Vagina (tissue), 2 donors: ENCODE measurements around the gene BRIP1.

Experiments
- POLR2A ChIP-seq, 2 donors: fragments of 450-650 bp; IDR thresholded peaks; one replicate each; pipeline ENCODE4 v1.6.1; 2017; ENCODE audit warnings: antibody characterized with exemption in 2 of 2, mild to moderate bottlenecking in 2 of 2, moderate library complexity in 2 of 2
- POLR2AphosphoS5 ChIP-seq, 2 donors: sonication (generic); formaldehyde crosslinking; IDR thresholded peaks; one replicate each; pipeline ENCODE4 v1.9.0; 2017; ENCODE audit warnings: antibody characterized with exemption in 2 of 2, mild to moderate bottlenecking in 2 of 2, low read depth in 1 of 2; ENCODE audit not compliant: insufficient read depth in 1 of 2
- TF ChIP-seq, protein P1 (sequence below), 3 experiments: fragments of 450-650 bp in 2 of 3; fragments of 200-600 bp in 1 of 3; sonication (generic) in 1 of 3; IDR thresholded peaks; one replicate each; pipeline ENCODE4 v1.5.1; 2017 to 2019; ENCODE audit warnings: antibody characterized with exemption in 3 of 3, mild to moderate bottlenecking in 2 of 3, moderate library complexity in 2 of 3

DNA sequence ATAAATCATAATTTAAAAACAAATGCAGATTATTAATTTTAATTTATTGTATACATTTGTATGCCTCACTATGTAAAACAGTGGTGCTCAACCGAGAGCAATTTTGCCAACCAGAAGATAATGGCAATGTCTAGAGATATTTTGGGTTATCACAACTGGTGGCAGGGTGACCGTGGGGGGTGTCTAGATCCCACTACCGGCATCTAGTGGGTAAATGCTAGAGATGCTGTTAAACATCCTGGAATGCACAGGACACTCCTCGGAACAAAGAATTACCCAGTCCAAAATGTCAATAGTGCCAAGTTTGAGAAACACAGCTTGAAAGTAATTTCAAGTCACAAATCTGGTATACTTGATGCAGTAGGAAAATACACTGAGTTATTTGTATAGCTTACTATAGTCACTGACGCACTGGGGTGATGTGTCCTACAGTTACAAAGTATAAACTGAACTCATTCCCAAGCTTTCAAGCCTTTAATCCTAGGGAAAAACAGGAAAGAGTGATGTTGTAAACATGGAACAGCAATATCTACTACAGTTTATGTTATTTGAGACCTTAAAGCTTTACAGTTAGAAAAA is 133.5 kb downstream of the BRIP1 start:
- TF ChIP-seq, protein P1, sequence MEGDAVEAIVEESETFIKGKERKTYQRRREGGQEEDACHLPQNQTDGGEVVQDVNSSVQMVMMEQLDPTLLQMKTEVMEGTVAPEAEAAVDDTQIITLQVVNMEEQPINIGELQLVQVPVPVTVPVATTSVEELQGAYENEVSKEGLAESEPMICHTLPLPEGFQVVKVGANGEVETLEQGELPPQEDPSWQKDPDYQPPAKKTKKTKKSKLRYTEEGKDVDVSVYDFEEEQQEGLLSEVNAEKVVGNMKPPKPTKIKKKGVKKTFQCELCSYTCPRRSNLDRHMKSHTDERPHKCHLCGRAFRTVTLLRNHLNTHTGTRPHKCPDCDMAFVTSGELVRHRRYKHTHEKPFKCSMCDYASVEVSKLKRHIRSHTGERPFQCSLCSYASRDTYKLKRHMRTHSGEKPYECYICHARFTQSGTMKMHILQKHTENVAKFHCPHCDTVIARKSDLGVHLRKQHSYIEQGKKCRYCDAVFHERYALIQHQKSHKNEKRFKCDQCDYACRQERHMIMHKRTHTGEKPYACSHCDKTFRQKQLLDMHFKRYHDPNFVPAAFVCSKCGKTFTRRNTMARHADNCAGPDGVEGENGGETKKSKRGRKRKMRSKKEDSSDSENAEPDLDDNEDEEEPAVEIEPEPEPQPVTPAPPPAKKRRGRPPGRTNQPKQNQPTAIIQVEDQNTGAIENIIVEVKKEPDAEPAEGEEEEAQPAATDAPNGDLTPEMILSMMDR (IDR thresholded peaks at IDR 0.05) = no peak
- TF ChIP-seq POLR2A (IDR thresholded peaks at IDR 0.05) (no peak), POLR2AphosphoS5 (IDR thresholded peaks at IDR 0.05; ENCODE audit: insufficient read depth in 1 of 2, low read depth in 1 of 2) (no peak)
